Cardiac fibroblast (primary cell): ENCODE data around the gene BCAN.
A peak's percentile ranks its signal among the peaks of the same experiment; 100 is the strongest.

Experiments used
- DNase-seq, 2 donors: peaks; one replicate each; pipeline versions ENCODE4 v3.0.0 to v3.0.0-alpha.2; 2010; ENCODE audit warnings: low read depth in 2 of 2
- H3K4me3 ChIP-seq, 2 donors: replicated peaks in 1 of 2; 1 replicate in 1 of 2; 2 replicates in 1 of 2; pipeline ENCODE4 v1.5.1; 2011; ENCODE audit warnings: low read depth in 2 of 2, low read length in 2 of 2, mild to moderate bottlenecking in 2 of 2, moderate library complexity in 1 of 2
- CTCF ChIP-seq: IDR thresholded peaks from one replicate; pipeline ENCODE4 v1.5.1; 2011; ENCODE audit warnings: low read depth, mild to moderate bottlenecking, low read length, inconsistent platforms

The BCAN gene

GRCh38 chr1:156697481-156697880 lies 55.6 kb downstream of the BCAN start:
- TF ChIP-seq CTCF, result no peak
- H3K4me3 ChIP-seq, result no peak overlapping the region
- DNase-seq, result no peak

- no peak for TF ChIP-seq CTCF
- no peak overlapping the region for H3K4me3 ChIP-seq
- DNase-seq, result no peak
These were observed 57.1 kb downstream of the BCAN start for GRCh38 chr1:156698995-156699394.

GRCh38 chr1:156700736-156701531 lies 59.0 kb downstream of the BCAN start:
- TF ChIP-seq CTCF, result no peak
- no peak for DNase-seq
- no peak overlapping the region for H3K4me3 ChIP-seq

GRCh38 chr1:156703336-156703735 lies 61.4 kb downstream of the BCAN start:
- no peak for DNase-seq
- TF ChIP-seq CTCF, result no peak
- H3K4me3 ChIP-seq, result no peak overlapping the region

GRCh38 chr1:156703741-156704140 lies 61.8 kb downstream of the BCAN start:
- no peak for TF ChIP-seq CTCF
- DNase-seq, result no peak
- H3K4me3 ChIP-seq, result peak overlapping the region in 1 of 2 donors; percentile 5

- TF ChIP-seq CTCF, result no peak
- no peak for DNase-seq
- peak overlapping the region in 1 of 2 donors; percentile 42 for H3K4me3 ChIP-seq
These were observed 62.3 kb downstream of the BCAN start for GRCh38 chr1:156704166-156704711.

- peak; percentile 64 to 67 for DNase-seq
- no peak for TF ChIP-seq CTCF
- peak overlapping the region; percentile 21 to 42 for H3K4me3 ChIP-seq
These were observed 63.0 kb downstream of the BCAN start for GRCh38 chr1:156704930-156705320.
